GM18519 (cell line): ENCODE data around the gene OTOA.
"Not testable (repeated sequence)": the region's sequence is repeated elsewhere in the genome, so short reads cannot be mapped to it uniquely, and the experiment has no call there.

Source experiments
- ATAC-seq: cut with Tn5 transposase; IDR thresholded peaks from one replicate; pipeline ENCODE4 v1.9.1; 2021; ENCODE audit warnings: mild to moderate bottlenecking, moderate library complexity; ENCODE audit not compliant: unreplicated experiment, low FRiP score

The OTOA gene

DNA sequence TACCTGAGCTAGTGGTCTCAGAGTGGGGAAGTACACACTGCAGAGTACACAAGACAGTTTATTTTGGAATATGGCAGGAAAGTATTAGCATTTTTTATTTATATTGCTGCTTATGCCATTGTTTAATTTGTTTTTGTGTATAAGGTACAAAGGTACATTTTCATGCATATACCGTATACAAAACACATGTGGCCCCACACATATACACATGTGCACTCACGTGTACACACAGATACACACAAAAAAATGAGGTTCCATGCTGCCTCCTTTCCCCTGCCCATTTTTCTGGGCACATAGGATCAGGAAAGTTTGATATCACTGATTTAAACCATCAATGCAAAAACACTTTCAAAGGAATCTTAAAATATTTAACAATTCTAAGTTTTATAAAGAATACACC lies 24.3 kb upstream of the OTOA start:
- ATAC-seq: no peak

DNA sequence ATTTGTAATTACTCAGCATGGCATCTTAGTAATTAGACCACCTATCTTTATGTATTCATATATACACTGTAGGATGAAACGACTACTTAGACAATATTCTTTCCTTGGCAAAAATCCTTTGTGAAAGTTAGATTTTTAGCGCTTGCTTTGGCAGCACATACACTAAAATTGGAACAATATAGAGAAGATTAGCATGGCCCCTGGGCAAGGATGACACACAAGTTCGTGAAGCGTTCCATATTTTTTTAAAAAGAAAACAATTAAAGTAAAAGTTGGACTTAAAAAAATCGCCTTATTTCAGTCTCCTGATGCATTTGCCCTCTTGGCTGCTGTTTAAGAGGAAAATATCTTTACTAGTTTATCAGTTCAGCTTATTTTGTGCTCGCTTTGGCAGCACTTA lies 21.9 kb upstream of the OTOA start:
- no peak for ATAC-seq

DNA sequence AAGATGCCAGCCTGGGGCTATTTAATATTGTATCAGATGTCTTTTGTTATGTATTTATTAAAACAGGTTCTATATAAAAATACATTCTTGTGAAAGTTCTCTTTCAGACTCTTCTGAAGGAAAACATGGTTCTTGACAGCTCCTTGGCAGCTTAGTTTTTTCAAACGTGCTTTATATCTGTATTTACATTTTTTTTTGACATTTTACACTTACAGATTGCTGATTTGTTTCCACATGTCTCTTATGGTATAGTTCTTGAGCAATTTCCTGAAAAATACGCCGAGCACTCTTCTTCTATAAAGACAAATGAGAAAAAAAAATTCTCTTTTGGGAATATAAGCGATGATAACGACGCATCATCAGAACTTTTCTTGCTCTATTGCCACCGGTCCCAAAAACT lies 20.9 kb upstream of the OTOA start:
- no peak for ATAC-seq

DNA sequence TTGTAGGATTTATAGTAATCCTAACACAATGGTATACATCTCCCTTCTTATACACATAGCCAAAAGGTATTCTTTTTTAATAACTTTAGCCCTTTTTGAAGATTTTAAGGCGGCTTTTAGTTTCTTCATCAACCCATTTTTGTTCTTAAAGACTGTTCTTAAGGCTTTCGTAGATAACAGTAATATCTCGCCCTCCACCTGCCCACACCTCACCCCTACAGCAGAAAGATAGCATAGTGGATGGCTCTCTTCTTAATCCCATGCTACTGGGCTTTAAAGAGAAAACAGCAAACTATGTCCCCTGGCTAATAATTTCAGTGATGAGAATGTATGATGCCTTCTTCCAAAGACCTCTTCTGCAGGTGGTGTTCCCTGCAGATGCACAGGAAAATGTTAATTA lies 20.0 kb upstream of the OTOA start:
- ATAC-seq: no peak

DNA sequence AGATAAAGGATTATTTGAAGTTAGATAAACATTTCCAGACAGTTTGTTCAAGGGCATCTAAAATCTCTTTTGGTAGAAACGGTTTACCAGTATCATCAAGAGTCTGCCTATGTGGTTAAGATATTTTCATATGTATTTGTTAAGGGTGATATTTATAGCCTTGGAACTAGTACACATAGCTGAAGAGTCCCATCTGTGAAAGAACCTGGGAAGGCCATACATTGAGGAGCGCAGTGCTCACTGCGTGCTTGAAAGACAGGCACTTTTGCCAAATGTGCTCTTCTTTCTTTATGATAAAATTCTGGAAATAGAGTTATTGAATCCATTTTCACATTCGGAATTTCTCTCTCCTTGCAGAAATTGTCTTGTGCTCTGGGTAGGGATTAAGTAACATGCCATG lies 19.1 kb upstream of the OTOA start:
- no peak for ATAC-seq

DNA sequence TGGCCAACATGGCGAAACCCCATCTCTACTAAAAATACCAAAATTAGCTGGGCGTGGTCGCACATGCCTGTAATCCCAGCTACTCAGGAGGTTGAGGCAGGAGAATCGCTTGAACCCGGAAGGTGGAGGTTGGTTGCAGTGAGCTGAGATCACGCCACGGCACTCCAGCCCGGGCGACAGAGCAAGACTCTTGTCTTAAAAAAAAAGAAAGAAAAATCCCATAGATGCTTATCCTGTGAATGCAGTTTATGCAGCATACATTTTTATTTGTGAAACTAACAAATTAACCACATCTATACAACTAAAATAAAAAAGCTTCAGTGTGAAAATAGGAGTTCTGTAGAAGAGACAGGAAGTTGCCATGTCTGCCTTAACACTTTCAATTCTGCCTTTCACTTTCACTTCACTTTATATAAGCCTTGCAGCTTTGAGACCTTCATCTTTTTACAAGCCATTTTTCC lies 18.5 kb upstream of the OTOA start:
- ATAC-seq: no peak

DNA sequence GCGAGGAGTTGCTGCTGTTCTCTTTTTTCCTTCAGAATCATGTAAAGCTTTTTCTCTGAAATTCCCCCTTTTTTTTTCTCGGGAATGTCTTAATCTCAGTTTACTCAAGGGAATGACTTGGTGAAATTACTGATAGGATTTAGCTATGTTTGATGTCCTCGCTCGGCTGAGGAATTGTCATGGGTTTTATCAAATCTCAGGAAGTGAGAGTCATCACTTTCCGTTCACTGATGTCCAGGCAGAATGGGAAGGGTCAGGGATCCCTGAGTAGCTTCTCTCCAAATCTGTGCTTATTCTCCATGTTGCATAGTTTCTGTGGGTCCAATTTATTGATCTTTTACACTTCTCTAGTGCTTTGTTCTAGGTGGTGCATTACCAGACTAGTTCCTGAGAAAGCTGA lies 17.7 kb upstream of the OTOA start:
- ATAC-seq: no peak

DNA sequence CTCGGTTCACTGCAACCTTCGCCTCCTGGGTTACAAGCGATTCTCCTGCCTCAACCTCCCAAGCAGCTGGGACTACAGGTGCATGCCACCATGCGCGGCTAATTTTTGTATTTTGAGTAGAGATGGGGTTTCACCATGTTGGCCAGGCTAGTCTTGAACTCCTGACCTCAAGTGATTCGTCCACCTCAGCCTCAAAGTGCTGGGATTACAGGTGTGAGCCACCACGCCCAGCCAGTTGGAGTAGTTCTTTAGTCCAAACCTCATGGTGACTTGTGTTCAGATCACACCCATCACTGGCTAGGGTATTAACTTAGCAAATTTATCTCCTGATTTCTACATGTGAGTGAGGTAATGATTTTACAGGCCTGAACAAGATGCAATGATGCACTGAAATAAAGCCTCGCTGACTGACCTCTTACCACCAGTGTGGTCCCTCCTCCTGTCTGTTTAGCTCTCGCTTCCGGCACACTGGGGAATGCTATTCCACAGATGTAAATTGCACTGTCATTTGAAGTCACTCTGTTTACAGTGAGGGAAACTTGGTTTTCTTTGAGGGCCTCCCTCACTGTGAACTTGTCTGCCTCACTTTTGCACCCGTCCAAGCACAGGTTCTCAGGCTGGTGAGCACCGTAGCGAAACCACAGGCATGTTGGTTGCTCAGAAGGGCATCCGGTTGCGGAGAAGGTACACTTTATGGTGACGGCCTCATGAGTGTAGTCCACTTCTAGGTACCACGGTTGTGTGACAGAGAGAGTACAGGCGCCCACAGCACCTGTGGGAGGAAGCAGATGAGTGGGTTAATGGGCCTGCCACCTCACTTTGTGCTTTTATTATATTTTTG lies 16.8 kb upstream of the OTOA start:
- peak; percentile 75 for ATAC-seq

DNA sequence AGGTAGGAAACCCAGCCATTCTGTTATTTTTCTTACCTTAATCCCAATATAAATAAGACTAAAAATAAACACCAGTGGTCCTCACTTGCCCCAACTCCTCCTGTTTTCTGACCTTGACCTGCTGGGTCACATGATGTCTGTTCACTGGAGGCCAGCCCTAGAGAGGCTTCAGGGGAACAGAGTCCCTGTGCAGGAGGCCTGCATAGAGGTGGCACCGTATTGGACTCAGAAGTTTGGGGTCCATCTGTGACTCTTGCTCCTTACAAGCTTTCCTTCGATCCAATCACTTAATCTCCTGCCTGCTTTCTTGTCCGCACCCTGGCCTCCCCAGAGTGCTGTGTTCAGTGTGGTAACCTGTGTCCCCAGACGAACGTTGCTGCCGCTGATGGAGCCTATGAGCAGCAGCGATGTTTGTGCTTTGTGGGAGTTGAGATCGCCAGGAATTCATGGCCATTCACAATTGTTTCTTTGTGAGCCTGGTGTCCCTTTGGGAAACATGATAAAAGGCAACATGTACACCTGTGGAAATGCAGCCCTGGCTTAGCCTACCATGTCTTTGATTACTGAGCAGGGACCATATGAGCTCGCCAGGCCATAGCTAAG lies 16.1 kb upstream of the OTOA start:
- no peak for ATAC-seq

DNA sequence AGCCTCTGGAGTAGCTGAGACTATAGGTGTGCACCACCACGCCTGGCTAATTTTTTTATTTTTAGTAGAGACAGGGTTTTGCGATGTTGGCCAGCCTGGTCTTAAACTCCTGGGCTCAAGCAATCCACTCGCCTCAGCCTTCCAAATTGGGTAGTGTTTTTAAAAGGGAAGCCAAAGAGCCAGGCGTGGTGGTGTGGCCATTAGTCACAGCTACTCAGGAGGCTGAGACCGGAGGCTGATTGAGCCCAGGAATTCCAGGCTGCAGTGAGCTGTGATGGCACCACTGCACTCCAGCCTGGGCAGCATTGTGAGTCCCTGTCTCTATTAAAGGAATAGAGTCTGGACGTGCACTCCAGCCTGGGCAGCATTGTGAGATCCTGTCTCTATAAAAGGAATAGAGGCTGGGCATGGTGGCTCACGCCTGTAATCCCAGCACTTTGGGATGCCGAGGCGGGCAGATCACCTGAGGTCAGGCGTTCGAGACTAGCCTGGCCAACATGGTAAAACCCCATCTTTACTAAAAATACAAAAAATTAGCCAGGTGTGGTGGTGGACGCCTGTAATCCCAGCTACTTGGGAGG lies 13.9 kb upstream of the OTOA start:
- not testable (repeated sequence) for ATAC-seq

DNA sequence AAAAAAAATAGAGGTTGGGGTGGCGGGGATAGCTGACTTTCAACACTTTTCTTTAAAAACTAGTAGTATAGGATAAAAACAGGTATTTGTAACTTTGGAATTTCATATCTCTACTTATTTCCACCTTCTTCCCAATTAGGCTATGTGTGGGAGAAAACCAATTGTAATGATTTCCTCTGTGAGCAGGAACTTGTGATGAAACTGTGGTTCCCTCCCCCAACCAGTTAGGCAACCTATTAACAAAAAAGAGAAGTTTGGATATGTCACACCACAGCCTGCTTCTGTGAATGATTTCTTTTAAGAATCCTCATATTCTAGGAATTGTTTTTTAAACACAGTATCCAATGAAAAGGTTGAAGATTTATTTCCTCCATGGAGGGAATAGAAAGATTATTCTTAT lies 13.2 kb upstream of the OTOA start:
- no peak for ATAC-seq

DNA sequence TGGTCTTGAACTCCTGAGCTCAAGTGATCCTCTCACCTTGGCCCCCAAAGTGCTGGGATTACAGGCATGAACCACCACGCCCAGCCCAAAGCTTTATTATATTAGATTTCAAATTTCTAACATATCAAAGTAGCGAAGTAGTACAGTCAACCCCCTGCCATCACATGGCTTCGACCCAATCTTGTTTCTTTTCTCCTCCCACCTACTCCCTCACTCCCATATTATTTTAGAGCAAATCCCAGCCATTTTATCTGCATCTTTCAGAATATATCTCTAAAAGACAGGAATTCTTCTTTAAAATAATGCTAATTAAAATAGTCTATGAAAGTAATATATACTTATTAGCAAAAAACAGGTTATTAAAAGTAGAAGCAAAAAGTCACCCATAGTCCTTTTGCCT lies 12.3 kb upstream of the OTOA start:
- no peak for ATAC-seq

DNA sequence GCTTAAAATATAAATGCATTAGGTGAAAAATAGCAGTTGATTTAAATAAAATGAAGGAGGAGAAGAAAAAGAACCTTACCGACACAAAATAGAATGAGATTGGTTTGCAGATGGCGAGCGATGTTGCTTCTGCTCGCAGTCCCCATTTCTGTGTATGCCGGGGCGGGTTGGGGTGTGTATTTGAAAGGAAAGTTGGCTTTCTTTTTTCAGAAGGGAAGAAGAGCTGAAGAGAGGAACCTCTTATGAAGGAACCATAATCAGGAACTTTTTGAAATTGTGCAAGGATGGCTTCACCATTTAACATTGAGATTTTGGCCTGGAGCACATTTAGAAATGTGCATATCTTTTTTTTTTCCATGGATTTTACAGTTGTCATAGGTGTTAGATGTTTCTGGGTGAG lies 11.3 kb upstream of the OTOA start, which contains the start of gene IGSF6:
Gene IGSF6, minus strand, starts transcription at position 156 of the 400 bp plus-strand sequence. Its CDS starts 10 bp downstream, at position 146.
- no peak for ATAC-seq

DNA sequence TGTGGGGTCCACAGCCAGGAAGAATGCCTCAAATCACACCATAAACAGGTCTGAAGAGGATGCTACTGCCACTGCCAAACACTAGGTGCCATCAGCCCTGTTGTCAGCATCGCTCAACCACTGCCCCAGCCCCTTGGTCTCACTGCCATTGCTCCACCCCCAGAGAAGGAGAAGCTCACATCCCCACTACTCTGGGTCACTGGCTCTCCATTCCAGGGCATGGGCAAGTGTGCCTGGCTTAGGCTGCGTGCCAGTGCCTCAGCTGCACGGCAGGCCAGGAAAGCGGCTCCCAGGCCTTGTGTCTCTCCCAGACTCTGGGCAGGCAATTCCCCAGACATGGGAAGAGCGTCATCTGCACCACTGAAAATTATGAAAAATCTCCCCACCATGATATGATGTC lies 10.2 kb upstream of the OTOA start:
- no peak for ATAC-seq

DNA sequence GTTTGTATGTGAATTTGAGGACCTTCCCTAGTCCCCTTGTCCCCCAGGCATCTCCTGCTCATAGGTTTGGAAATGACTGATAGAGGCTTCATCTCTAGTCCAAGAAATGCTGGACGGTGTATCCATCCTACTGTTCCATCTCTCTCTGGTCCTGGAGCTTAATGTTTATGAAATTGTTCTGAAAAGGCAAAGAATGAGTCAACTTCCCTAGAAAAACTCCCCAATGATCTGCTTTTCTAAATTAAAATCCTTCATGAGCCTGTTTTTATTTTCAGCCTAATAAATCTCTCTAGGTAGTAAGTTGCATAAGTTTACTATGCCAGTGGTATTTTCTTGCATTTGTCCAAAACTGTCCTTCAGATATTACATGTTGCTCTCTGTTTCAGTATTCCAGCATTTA lies 9.3 kb upstream of the OTOA start:
- ATAC-seq: no peak

DNA sequence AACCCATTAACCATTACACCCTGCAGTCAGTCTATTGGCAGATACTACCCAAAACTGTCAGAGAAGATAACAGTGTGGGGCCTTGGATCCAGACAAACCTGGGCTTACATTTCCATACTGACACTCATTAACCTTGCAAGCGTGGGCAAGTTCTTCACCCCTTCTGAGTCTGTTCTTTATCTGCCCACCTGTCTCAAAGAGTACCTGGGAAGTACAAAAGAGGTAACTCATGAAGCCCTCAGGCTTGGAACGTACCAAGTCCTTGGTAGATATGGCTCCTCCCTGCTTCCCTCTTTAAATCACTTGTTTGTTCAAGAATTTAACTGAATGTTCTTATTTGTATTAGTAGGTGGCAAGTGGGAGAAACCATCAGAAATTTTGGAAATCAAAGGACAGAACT lies 8.9 kb upstream of the OTOA start:
- no peak for ATAC-seq

DNA sequence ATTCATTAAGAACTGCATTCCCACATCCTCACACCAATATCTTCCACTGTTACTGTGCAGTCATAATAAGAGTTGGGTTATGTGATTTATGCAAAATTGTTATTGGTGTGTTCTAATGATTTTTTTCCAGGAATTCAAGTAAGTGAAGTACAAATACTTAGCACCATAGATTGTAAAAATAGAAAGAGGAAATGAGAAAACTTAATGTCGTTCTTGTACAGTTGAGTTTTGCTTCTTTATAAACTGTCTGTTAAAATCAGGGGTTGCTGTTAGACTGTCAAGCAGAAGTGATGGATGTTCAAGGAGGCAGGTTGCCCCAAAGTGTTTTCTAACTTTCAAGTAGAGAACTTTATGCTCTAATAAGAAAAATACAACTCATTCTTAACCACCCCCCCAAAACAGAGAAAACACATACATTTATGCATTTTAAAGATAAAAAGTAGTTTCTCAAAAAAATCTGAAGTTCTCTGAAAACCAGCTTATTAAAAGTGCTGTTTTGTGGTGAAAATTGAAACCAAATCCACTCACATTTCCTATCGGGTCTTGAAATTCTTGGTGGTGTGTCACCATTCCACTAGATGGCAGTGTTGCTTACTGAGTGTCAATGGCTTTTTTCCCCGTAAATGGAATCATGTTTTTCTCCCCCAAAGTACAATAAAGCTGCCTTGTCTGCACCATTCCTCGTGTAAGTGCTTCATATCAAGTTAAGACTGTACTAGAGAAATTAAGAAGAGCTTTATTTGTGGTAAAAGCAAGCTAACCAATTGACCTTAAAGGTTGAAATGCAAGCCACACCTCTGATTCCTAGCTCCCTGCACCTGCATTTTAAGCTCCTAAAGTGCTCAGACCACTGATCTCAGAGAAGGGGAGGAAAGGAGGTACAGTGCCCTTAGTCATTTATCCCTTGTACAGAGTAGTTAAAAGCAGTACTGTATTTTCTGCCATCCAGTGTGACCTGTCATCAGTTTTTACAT lies 6.7 kb upstream of the OTOA start:
- ATAC-seq: no peak

DNA sequence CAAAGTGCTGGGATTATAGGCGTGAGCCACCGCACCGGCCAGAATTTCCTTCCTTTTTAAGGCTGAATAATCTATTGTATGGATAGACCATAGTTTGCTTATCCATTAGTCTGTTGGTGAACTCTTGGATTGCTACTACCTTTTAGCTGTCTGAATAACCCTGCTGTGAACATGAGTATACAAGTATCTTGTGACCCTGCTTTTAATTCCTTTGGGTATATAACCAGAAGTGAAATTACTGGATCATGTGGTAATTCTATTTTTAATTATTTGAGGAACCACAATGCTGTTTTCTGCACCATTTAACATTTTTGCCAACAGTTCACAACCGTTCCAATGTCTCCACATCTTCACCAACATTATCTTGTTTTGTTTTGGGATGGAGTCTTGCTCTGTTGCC lies 4.6 kb upstream of the OTOA start:
- no peak for ATAC-seq

DNA sequence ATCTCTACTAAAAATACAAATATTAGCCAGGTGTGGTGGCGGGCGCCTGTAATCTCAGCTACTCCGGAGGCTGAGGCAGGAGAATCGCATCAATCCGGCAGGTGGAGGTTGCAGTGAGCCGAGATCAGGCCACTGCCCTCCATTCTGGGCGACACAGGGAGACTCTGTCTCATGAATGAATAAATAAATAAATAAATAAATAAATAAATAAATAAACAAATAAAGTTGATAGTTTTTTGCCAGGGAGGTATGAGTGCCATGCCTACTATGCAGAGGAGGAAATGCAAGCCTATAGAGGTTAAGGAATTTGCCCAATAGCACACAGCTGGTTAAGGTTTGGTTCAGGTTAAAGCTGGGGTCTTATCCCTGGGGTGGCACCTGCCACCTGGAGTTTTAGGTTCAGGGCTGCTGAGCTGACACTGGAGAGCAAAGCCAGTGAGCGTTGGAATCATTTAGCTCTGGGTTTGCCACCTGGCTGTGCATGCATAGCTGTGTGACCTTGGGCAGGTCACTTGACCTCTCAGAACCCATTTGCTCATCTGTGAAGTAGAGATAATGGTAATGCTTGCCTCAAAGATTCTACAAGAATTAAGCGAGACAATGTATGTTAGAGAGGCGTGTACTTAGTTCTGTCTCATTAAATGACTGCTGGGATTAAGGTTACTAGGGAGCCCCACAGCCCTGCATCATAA lies 1.2 kb downstream of the OTOA start:
- no peak for ATAC-seq

DNA sequence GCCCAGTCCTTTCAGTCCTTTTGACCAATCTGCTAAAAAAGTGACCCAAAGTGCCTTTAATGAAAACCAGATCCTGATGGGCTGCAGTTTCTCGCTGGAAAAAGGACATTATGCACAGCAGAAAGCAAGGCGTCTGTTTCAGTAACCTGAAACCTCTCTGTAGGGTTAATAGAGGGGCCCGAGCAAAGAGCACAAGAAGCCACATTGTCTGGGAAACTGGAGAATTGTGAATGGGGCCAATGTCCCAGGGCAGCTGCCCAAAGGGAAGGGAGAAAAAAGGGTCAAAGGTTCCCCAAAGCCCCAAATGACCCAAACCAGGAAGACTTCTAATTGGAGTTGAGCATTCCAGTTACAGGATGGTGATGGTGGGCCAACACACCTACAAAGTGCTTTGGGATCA lies 3.0 kb downstream of the OTOA start:
- ATAC-seq: no peak
